Neural progenitor cell (in vitro differentiated cells): Measurements from ENCODE around the gene SLC18A3. TPM values are rescaled to one million over a fixed set of nuclear protein-coding genes. Genes with fewer than 3 reads are reported as not detected.

ENCODE experiments used
- DNase-seq: peaks from one replicate; pipeline ENCODE4 v3.0.0-alpha.2; 2016; ENCODE audit warnings: low spot score
- H2AFZ ChIP-seq: fragments of 200-600 bp; sonication (generic); replicated peaks from 2 replicates; pipeline ENCODE4 v1.6.1; 2016; ENCODE audit warnings: antibody characterized with exemption
- H3F3A ChIP-seq: fragments of 200-600 bp; sonication (generic); 2 replicates; pipeline ENCODE4 v1.6.1; 2016; ENCODE audit warnings: antibody characterized with exemption, low read depth
- H3K27ac ChIP-seq: fragments of 200-600 bp; sonication (generic); 2 replicates; pipeline ENCODE4 v1.5.1; 2016; ENCODE audit warnings: mild to moderate bottlenecking
- H3K27me3 ChIP-seq: fragments of 200-600 bp; sonication (generic); 2 replicates; pipeline ENCODE4 v1.6.1; 2016; ENCODE audit warnings: mild to moderate bottlenecking, moderate library complexity
- H3K36me3 ChIP-seq: fragments of 200-600 bp; sonication (generic); 2 replicates; pipeline ENCODE4 v1.5.1; 2016
- H3K4me1 ChIP-seq: fragments of 200-600 bp; sonication (generic); 2 replicates; pipeline ENCODE4 v1.6.1; 2016; ENCODE audit warnings: mixed run types
- H3K4me2 ChIP-seq: fragments of 200-600 bp; sonication (generic); 2 replicates; pipeline ENCODE4 v1.6.1; 2016
- H3K4me3 ChIP-seq: fragments of 200-600 bp; sonication (generic); 2 replicates; pipeline ENCODE4 v1.5.1; 2016
- H3K79me2 ChIP-seq: fragments of 200-600 bp; sonication (generic); 2 replicates; pipeline ENCODE4 v1.6.1; 2016; ENCODE audit warnings: low read depth
- H3K9ac ChIP-seq: fragments of 200-600 bp; sonication (generic); 2 replicates; pipeline ENCODE4 v1.6.1; 2016
- H3K9me3 ChIP-seq: fragments of 200-600 bp; sonication (generic); 2 replicates; pipeline ENCODE4 v1.5.1; 2016; ENCODE audit warnings: low read depth
- H4K20me1 ChIP-seq: fragments of 200-600 bp; sonication (generic); 2 replicates; pipeline ENCODE4 v1.6.1; 2016; ENCODE audit warnings: low read depth
- H3K27ac Mint-ChIP-seq: 3 replicates; pipeline ENCODE4 v1.8.0; 2021; ENCODE audit warnings: mixed read lengths
- H3K27me3 Mint-ChIP-seq: 2 replicates; pipeline ENCODE4 v1.8.0; 2022; ENCODE audit warnings: low read depth, mild to moderate bottlenecking, inconsistent platforms, moderate library complexity, mixed read lengths; ENCODE audit not compliant: insufficient read depth
- H3K36me3 Mint-ChIP-seq: 3 replicates; pipeline ENCODE4 v1.8.0; 2021; ENCODE audit warnings: mixed read lengths
- H3K4me1 Mint-ChIP-seq: 3 replicates; pipeline ENCODE4 v1.8.0; 2021; ENCODE audit warnings: mixed read lengths
- H3K4me3 Mint-ChIP-seq: 3 replicates; pipeline ENCODE4 v1.8.0; 2021; ENCODE audit warnings: mild to moderate bottlenecking, moderate library complexity, mixed read lengths
- H3K9me3 Mint-ChIP-seq: 3 replicates; pipeline ENCODE4 v1.8.0; 2020; ENCODE audit warnings: mixed read lengths
- CTCF ChIP-seq: fragments of 200-600 bp; sonication (generic); IDR thresholded peaks from 2 replicates; pipeline ENCODE4 v1.5.1; 2017; ENCODE audit warnings: antibody characterized with exemption, mild to moderate bottlenecking
- EZH2 ChIP-seq: fragments of 200-600 bp; sonication (generic); IDR thresholded peaks from 2 replicates; pipeline ENCODE4 v1.6.1; 2017; ENCODE audit warnings: antibody characterized with exemption, mild to moderate bottlenecking, moderate library complexity
- EZH2phosphoT487 ChIP-seq: fragments of 200-600 bp; sonication (generic); IDR thresholded peaks from 2 replicates; pipeline ENCODE4 v1.6.1; 2017; ENCODE audit warnings: antibody characterized with exemption
- total RNA-seq: library from RNA; depleted of rRNA; stranded (reverse); fragments of >200 nt; gene quantifications from 2 replicates; pipeline ENCODE4 v1.2.3, GENCODE V29; 2015; ENCODE audit warnings: low replicate concordance

SLC18A3 gene
- total RNA-seq, 1 donor from 2014 or later: not detected

- Histone ChIP-seq H3K79me2 (no peaks in the 10 kb centered on the region), H2AFZ (no peak overlapping the region), H3K27ac (no peak overlapping the region), H3K4me2 (no peak overlapping the region), H3F3A (no peaks in the 10 kb centered on the region), H4K20me1 (no peaks in the 10 kb centered on the region), H3K9me3 (no peaks in the 10 kb centered on the region), H3K4me3 (no peak overlapping the region), H3K9ac (no peak overlapping the region), H3K27me3 (peaks cover 33% of the 10 kb centered on the region), H3K36me3 (no peaks in the 10 kb centered on the region), H3K4me1 (no peaks in the 10 kb centered on the region)
- Mint-ChIP-seq H3K27ac (no peak overlapping the region), H3K4me1 (no peaks in the 10 kb centered on the region), H3K27me3 (peaks cover 22% of the 10 kb centered on the region), H3K4me3 (no peak overlapping the region), H3K36me3 (no peaks in the 10 kb centered on the region), H3K9me3 (no peaks in the 10 kb centered on the region)
- DNase-seq: no peak
- TF ChIP-seq CTCF (no peak), EZH2 (no peak), EZH2phosphoT487 (no peak)
These were observed 10.1 kb upstream of the SLC18A3 start for GRCh38 chr10:49600046-49600445.

GRCh38 chr10:49600781-49601400 is 9.2 kb upstream of the SLC18A3 start:
- no peaks in the 10 kb centered on the region for H3F3A ChIP-seq
- H3K4me1 ChIP-seq: no peaks in the 10 kb centered on the region
- no peaks in the 10 kb centered on the region for H3K9me3 Mint-ChIP-seq
- H3K4me1 Mint-ChIP-seq: peaks cover 2% of the 10 kb centered on the region
- H4K20me1 ChIP-seq: peaks cover 3% of the 10 kb centered on the region
- H3K36me3 Mint-ChIP-seq: no peaks in the 10 kb centered on the region
- H3K27ac Mint-ChIP-seq: no peak overlapping the region
- no peaks in the 10 kb centered on the region for H3K36me3 ChIP-seq
- no peak overlapping the region for H2AFZ ChIP-seq
- no peak overlapping the region for H3K4me2 ChIP-seq
- no peak overlapping the region for H3K4me3 ChIP-seq
- peaks cover 41% of the 10 kb centered on the region for H3K27me3 ChIP-seq
- H3K27ac ChIP-seq: no peak overlapping the region
- DNase-seq: no peak
- H3K4me3 Mint-ChIP-seq: no peak overlapping the region
- no peaks in the 10 kb centered on the region for H3K79me2 ChIP-seq
- no peak overlapping the region for H3K9ac ChIP-seq
- H3K9me3 ChIP-seq: no peaks in the 10 kb centered on the region
- TF ChIP-seq EZH2phosphoT487 (no peak), EZH2 (no peak), CTCF (no peak)
- peaks cover 26% of the 10 kb centered on the region for H3K27me3 Mint-ChIP-seq

GRCh38 chr10:49601857-49602256 is 8.3 kb upstream of the SLC18A3 start:
- Histone ChIP-seq H3K27me3 (peaks cover 51% of the 10 kb centered on the region), H3K4me1 (no peaks in the 10 kb centered on the region), H2AFZ (no peak overlapping the region), H3K4me2 (no peak overlapping the region), H3K9ac (no peak overlapping the region), H3K79me2 (no peaks in the 10 kb centered on the region), H3K27ac (no peak overlapping the region), H3K36me3 (no peaks in the 10 kb centered on the region), H3F3A (no peaks in the 10 kb centered on the region), H3K9me3 (no peaks in the 10 kb centered on the region), H4K20me1 (peaks cover 13% of the 10 kb centered on the region), H3K4me3 (no peak overlapping the region)
- no peak overlapping the region for H3K27ac Mint-ChIP-seq
- DNase-seq: no peak
- no peak for TF ChIP-seq EZH2phosphoT487
- TF ChIP-seq CTCF: no peak
- no peak for TF ChIP-seq EZH2
- H3K4me3 Mint-ChIP-seq: no peak overlapping the region
- H3K4me1 Mint-ChIP-seq: peaks cover 2% of the 10 kb centered on the region
- H3K9me3 Mint-ChIP-seq: no peaks in the 10 kb centered on the region
- peaks cover 35% of the 10 kb centered on the region for H3K27me3 Mint-ChIP-seq
- H3K36me3 Mint-ChIP-seq: no peaks in the 10 kb centered on the region
